Stimulated activated CD4-positive, alpha-beta T cell treated with anti-CD3 and anti-CD28 coated beads, Interleukin-4, amount 100 ng/mL, for 48 hours (primary cell): ENCODE data around the gene ZNRF4.

Source experiments
- DNase-seq, 2 donors: peaks; one replicate each; pipeline ENCODE4 v3.0.0-alpha.2; 2020; ENCODE audit warnings: low read depth in 2 of 2

ZNRF4 gene

GRCh38 chr19:5504114-5504513 lies 48.9 kb downstream of the ZNRF4 start:
- no peak for DNase-seq
